Kidney capillary endothelial cell (primary cell): Measurements from ENCODE around the gene TAF11L13.

Experiments used
- DNase-seq: peaks from one replicate; pipeline ENCODE4 v3.0.0-alpha.2; 2018; ENCODE audit warnings: low spot score

The TAF11L13 gene

GRCh38 chr5:17679597-17680203 is 47.8 kb downstream of the TAF11L13 start:
- no peak for DNase-seq

- DNase-seq: no peak
Observed at GRCh38 chr5:17680737-17681136, 48.8 kb downstream of the TAF11L13 start.
